ENCODE data around the gene CCDC57. TPM values are rescaled to one million over a fixed set of nuclear protein-coding genes. Genes with fewer than 3 reads are reported as not detected.

The CCDC57 gene
- total and polyA plus RNA-seq, 9 of the 15 experiments (the other 6 are each of a cell fraction or from before 2014, with no cell fraction given): 0.83 to 36.2 (median 13.6) TPM

GRCh38 chr17:82184761-82185160 is 27.9 kb downstream of the CCDC57 start (continued):
- TF ChIP-seq MYBL2 (IDR thresholded peaks at IDR 0.05; ENCODE audit: low read depth) (no peak), MYBL2 (CRISPR knock-in tag; IDR thresholded peaks at IDR 0.05; ENCODE audit: borderline replicate concordance) (no peak)

- Histone ChIP-seq H3K4me3 (no peak overlapping the region), H3K9ac (ENCODE audit: insufficient read depth in 1 of 2, low read depth in 2 of 2, low read length in 2 of 2) (no peak overlapping the region), H3K27me3 (ENCODE audit: control insufficient read depth in 2 of 2, insufficient read depth in 2 of 2, low read length in 2 of 2) (no peaks in the 10 kb centered on the region), H3K4me2 (ENCODE audit: insufficient read depth, low read length) (no peak overlapping the region), H3K4me1 (replicated peaks in 1 of 2; ENCODE audit: control insufficient read depth in 2 of 2, insufficient read depth in 2 of 2, low read length in 2 of 2) (no peaks in the 10 kb centered on the region; a peak in 1 of 5 replicates), H4K20me1 (replicated peaks; ENCODE audit: control insufficient read depth, insufficient read depth, low read length) (no peaks in the 10 kb centered on the region), H3K9me1 (ENCODE audit: control insufficient read depth, insufficient read depth, low read length) (no peaks in the 10 kb centered on the region), H3K9me3 (replicated peaks; ENCODE audit: control insufficient read depth, insufficient read depth, low read depth, low read length) (no peaks in the 10 kb centered on the region), H3K36me3 (ENCODE audit: control insufficient read depth, insufficient read depth, low read length) (peaks cover 46% of the 10 kb centered on the region), H2AFZ (ENCODE audit: low read depth, low read length) (no peak overlapping the region), H3K79me2 (ENCODE audit: control insufficient read depth, insufficient read depth, low read length) (no peaks in the 10 kb centered on the region), H3K27ac (ENCODE audit: extremely low read depth, low read depth, low read length) (no peak overlapping the region)
- DNase-seq (ENCODE audit: extremely low read depth in 1 of 4, low spot score in 3 of 4) (no peak), FAIRE-seq (no peak), ATAC-seq (no peak)
- TF ChIP-seq PHF20 (IDR thresholded peaks at IDR 0.05; ENCODE audit: partially characterized antibody): no peak
- TF ChIP-seq C11orf30 (IDR thresholded peaks at IDR 0.05; ENCODE audit: low read depth): peak; percentile 45; the same call in 1 of the 2 replicates
- 0 out of 2 replicates have a peak, but pooled peaks have one; percentile 10 for TF ChIP-seq MAFG (tag; conservative IDR thresholded peaks at IDR 0.05)
- TF ChIP-seq ZNF316 (IDR thresholded peaks at IDR 0.05): peak; percentile 62
- intact Hi-C loops (cut with micrococcal nuclease): no loop called here
- 92% methylated on average over 29 of the region's 31 CpGs for WGBS (ENCODE audit: insufficient coverage, low coverage, missing lambda C conversion rate)
- in situ Hi-C loops (cut with MboI): no loop called here
- POLR2A ChIA-PET: interaction anchor here (0.5 to 1.5 kb wide), 3 partner anchors 20 to 331 kb away, joined by 3 to 4 read pairs (median 4); no protein-coding TSS in a partner anchor
- CTCF ChIA-PET (ENCODE audit: low intra/inter-chr PET ratio): no interaction called here
- no TSS peak for BruUV-seq (replicated peaks)
Measured at GRCh38 chr17:82180776-82181528, 31.7 kb downstream of the CCDC57 start.
